22Rv1 (cell line): ENCODE results near the gene SLC9A7.

ENCODE experiments used
- ZFX ChIP-seq: fragments of 450-650 bp; IDR thresholded peaks from 2 replicates; pipeline ENCODE4 v1.6.1; 2017; ENCODE audit warnings: antibody characterized with exemption, borderline replicate concordance
- TF ChIP-seq, protein P1 (sequence below): fragments of 450-650 bp; IDR thresholded peaks from 2 replicates; pipeline ENCODE4 v1.5.1; 2017; ENCODE audit warnings: mild to moderate bottlenecking

DNA sequence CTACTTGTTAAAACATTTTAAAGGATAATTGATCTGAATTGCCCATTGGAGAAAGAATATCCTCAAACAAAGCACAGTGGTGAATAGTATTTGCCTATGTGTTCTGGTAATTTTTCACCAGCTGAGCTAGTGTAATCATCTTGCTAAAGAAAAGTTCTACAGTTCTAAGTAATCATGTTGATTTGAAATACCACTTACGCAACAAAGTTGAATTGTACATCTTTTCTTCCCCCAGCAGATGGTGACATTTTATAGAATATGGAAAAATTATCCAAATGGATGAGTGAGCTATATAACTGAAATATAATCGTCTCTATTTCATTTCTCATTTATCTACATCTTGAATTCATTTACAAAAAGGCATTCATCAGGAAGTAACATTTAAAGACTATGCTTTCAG, 204.0 kb downstream of the SLC9A7 start:
- TF ChIP-seq, protein P1, sequence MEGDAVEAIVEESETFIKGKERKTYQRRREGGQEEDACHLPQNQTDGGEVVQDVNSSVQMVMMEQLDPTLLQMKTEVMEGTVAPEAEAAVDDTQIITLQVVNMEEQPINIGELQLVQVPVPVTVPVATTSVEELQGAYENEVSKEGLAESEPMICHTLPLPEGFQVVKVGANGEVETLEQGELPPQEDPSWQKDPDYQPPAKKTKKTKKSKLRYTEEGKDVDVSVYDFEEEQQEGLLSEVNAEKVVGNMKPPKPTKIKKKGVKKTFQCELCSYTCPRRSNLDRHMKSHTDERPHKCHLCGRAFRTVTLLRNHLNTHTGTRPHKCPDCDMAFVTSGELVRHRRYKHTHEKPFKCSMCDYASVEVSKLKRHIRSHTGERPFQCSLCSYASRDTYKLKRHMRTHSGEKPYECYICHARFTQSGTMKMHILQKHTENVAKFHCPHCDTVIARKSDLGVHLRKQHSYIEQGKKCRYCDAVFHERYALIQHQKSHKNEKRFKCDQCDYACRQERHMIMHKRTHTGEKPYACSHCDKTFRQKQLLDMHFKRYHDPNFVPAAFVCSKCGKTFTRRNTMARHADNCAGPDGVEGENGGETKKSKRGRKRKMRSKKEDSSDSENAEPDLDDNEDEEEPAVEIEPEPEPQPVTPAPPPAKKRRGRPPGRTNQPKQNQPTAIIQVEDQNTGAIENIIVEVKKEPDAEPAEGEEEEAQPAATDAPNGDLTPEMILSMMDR, result no peak
- TF ChIP-seq ZFX, result no peak
